RCC 7860 (cell line): ENCODE measurements around the gene FBLN1.

Source experiments
- DNase-seq: peaks from one replicate; pipeline ENCODE4 v3.0.0-alpha.2; 2015; ENCODE audit warnings: low spot score
- FAIRE-seq: peaks from 2 replicates; lab custom pipeline; 2012; peaks lifted over from hg19 to GRCh38; lab: Jason Lieb, UNC

Gene FBLN1

DNA sequence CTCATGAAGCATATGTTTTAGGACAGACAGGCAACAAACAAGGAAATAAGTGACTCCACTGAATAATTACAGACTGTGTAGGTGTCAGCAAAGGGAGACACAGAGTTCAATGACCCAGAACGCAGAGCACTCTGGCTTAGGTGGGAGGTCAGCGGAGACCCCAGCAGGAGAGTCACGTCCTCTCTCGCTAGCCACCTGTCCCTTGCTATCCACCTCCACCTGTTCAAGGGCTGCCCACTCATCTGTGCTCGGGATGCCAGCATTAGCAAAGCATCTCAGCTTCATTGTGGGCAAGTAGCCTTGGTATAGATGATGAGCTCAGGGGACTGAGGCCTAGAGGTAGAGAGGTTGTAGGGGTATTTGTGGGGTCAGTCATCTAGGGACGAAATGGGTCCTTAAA is 147.1 kb downstream of the FBLN1 start:
- no peak for DNase-seq

DNA sequence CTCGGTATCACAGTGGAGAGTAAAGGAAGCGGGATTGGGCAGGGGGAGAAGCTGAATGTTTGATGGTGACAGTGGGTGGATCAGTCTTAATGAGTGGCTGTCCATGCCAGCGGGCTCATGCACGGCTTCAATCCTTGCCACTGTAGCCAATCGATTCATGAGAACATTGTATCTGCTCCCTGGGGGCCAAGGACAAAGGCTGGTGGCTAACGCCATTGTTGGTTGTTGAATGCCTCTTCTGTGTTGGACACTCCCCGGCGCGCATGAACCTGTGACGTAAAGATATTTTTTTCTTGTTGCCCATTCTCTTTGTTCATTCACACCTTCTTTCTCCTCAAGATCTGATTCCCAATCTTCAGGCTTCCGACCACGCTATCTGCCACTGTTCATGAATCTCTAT is 148.0 kb downstream of the FBLN1 start:
- FAIRE-seq (no peak), DNase-seq (no peak)

More for the DNA sequence above, 147.1 kb downstream of the FBLN1 start:
- FAIRE-seq = no peak
